Testis (tissue), 3 donors: ENCODE results near the gene KLHL22. TPM values are rescaled to one million over a fixed set of nuclear protein-coding genes. Genes with fewer than 3 reads are reported as not detected.

Source experiments
- DNase-seq: peaks from one replicate; pipeline ENCODE4 v3.0.0-alpha.2; 2019
- H3K27ac ChIP-seq, 2 donors: fragments of 200-600 bp; sonication (generic); one replicate each; pipeline ENCODE4 v1.5.1; 2019
- H3K27me3 ChIP-seq: fragments of 200-600 bp; sonication (generic); one replicate; pipeline ENCODE4 v1.5.1; 2019
- H3K36me3 ChIP-seq: fragments of 200-600 bp; sonication (generic); one replicate; pipeline ENCODE4 v1.5.1; 2017; ENCODE audit warnings: low read depth; ENCODE audit errors: missing control alignments
- H3K4me1 ChIP-seq: fragments of 200-600 bp; sonication (generic); one replicate; pipeline ENCODE4 v1.5.1; 2019
- H3K4me3 ChIP-seq, 2 donors: fragments of 200-600 bp; sonication (generic); one replicate each; pipeline ENCODE4 v1.5.1; 2017 to 2019
- H3K9me3 ChIP-seq: fragments of 200-600 bp; sonication (generic); one replicate; pipeline ENCODE4 v1.5.1; 2017
- POLR2A ChIP-seq: fragments of 450-650 bp; IDR thresholded peaks from one replicate; pipeline ENCODE4 v1.6.1; 2017; ENCODE audit warnings: antibody characterized with exemption, mild to moderate bottlenecking, moderate library complexity
- WGBS, 2 donors: methylation state at CpG; one replicate each; pipeline ENCODE4 v1.1.5; 2018; 5-methylcytosine and 5-hydroxymethylcytosine counted together
- intact Hi-C: fragments of 100-400 bp; cut with DNase I; formaldehyde crosslinking; loops from one replicate; pipeline ENCODE4 v1.15.1; 2023; ENCODE audit warnings: low total_unique reads
- polyA plus RNA-seq: library from polyadenylated mRNA; stranded (reverse); fragments of 350-450 nt; fragmentation: Illumina TruSeq; extraction: RNeasy Lipid Tissue Mini Kit (QIAGEN cat#74804); gene quantifications from one replicate; pipeline ENCODE4 v1.2.3, GENCODE V29; 2014; ENCODE audit warnings: low read depth, low replicate concordance; ENCODE audit not compliant: insufficient read depth
- total RNA-seq, 2 donors: library from RNA; depleted of rRNA; stranded (reverse); fragments of >200 nt; gene quantifications; one replicate each; pipeline ENCODE4 v1.2.3, GENCODE V29; 2016
- TF ChIP-seq, protein P1 (sequence below), 3 experiments: fragments of 450-650 bp in 2 of 3; fragments of 200-600 bp in 1 of 3; sonication (generic) in 1 of 3; IDR thresholded peaks; one replicate each; pipeline ENCODE4 v1.5.1; 2016 to 2019; ENCODE audit warnings: antibody characterized with exemption in 3 of 3, mild to moderate bottlenecking in 2 of 3, moderate library complexity in 1 of 3

The KLHL22 gene
- total and polyA plus RNA-seq, 3 donors from 2014 or later, result 18.1 to 41.7 (median 39.8) TPM

DNA sequence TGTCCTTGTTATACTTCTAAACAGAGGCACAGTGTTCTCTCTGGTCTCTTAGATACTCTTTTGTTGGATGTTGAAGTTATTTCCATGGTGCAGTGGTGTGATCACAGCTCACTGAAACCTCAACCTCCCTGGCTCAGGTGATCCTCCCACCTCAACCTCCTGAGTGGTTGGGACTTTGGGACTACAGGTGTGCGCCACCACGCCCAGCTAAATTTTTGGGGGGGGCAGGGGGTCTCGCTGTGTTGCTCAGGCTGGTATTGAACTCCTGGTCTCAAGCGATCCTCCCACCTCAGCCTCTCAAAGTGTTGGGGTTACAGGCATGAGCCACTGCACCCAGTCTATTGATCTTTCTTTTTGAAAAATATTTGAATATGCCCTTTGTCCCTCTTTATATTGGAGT lies 86.7 kb downstream of the KLHL22 start:
- H3K9me3 ChIP-seq, result no peaks in the 10 kb centered on the region
- WGBS, 2 donors, result 98% methylated on average over 4 of the region's 4 CpGs
- no peaks in the 10 kb centered on the region for H3K27me3 ChIP-seq
- H3K4me1 ChIP-seq, result no peaks in the 10 kb centered on the region
- no peak for DNase-seq
- intact Hi-C loops, result no loop called here
- H3K27ac ChIP-seq, result no peak overlapping the region
- no peak for TF ChIP-seq POLR2A
- TF ChIP-seq, protein P1, sequence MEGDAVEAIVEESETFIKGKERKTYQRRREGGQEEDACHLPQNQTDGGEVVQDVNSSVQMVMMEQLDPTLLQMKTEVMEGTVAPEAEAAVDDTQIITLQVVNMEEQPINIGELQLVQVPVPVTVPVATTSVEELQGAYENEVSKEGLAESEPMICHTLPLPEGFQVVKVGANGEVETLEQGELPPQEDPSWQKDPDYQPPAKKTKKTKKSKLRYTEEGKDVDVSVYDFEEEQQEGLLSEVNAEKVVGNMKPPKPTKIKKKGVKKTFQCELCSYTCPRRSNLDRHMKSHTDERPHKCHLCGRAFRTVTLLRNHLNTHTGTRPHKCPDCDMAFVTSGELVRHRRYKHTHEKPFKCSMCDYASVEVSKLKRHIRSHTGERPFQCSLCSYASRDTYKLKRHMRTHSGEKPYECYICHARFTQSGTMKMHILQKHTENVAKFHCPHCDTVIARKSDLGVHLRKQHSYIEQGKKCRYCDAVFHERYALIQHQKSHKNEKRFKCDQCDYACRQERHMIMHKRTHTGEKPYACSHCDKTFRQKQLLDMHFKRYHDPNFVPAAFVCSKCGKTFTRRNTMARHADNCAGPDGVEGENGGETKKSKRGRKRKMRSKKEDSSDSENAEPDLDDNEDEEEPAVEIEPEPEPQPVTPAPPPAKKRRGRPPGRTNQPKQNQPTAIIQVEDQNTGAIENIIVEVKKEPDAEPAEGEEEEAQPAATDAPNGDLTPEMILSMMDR (IDR thresholded peaks at IDR 0.05), result no peak
- H3K36me3 ChIP-seq, result no peaks in the 10 kb centered on the region
- no peak overlapping the region for H3K4me3 ChIP-seq

DNA sequence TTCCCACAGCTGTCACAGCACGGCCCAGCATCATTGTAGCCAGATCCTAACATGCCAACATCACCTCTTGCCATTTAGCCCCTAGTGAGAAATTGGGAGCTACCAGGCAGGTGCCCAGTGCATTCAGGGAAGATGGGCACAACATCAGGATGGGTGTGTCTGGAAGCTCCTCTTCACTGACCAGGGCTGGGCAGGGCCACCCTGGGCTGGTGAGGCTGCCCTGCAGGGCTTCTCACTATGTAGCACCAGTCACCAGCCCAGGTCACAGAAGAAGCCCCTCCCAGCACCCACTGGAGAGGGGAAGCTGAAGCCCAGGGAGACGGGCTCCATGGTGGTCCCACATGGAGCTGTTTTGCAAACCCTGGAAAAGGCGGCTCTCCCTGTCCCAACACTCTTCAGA lies 87.8 kb downstream of the KLHL22 start:
- Histone ChIP-seq H3K4me1 (no peaks in the 10 kb centered on the region), H3K4me3 (no peak overlapping the region), H3K36me3 (no peaks in the 10 kb centered on the region), H3K9me3 (no peaks in the 10 kb centered on the region), H3K27me3 (no peaks in the 10 kb centered on the region), H3K27ac (no peak overlapping the region)
- no peak for DNase-seq
- intact Hi-C loops, result no loop called here
- no peak for TF ChIP-seq POLR2A
- TF ChIP-seq, protein P1 (IDR thresholded peaks at IDR 0.05), result no peak
- WGBS, 2 donors, result 74 to 97% methylated on average over 3 of the region's 3 CpGs

- intact Hi-C loops, result no loop called here
- TF ChIP-seq, protein P1 (IDR thresholded peaks at IDR 0.05), result no peak
- no peak for TF ChIP-seq POLR2A
- Histone ChIP-seq H3K36me3 (no peaks in the 10 kb centered on the region), H3K27ac (no peak overlapping the region), H3K4me3 (no peak overlapping the region), H3K9me3 (no peaks in the 10 kb centered on the region), H3K27me3 (no peaks in the 10 kb centered on the region), H3K4me1 (no peaks in the 10 kb centered on the region)
- DNase-seq, result no peak
- WGBS, 2 donors, result 83 to 95% methylated on average over 4 to 13 of the region's 13 CpGs
Measured at GRCh38 chr22:20406686-20407408, 88.7 kb downstream of the KLHL22 start.

- no peaks in the 10 kb centered on the region for H3K4me1 ChIP-seq
- peak overlapping the region in 1 of 2 donors; percentile 12 for H3K4me3 ChIP-seq
- no peak for DNase-seq
- H3K36me3 ChIP-seq, result no peaks in the 10 kb centered on the region
- no peak overlapping the region for H3K27ac ChIP-seq
- intact Hi-C loops, result no loop called here
- WGBS, 2 donors, result 76 to 78% methylated on average over 43 to 60 of the region's 62 CpGs
- no peaks in the 10 kb centered on the region for H3K27me3 ChIP-seq
- H3K9me3 ChIP-seq, result no peaks in the 10 kb centered on the region
- no peak for TF ChIP-seq POLR2A
- TF ChIP-seq, protein P1 (IDR thresholded peaks at IDR 0.05), result no peak
Measured at GRCh38 chr22:20405931-20406685, 89.5 kb downstream of the KLHL22 start.
